GM12878 (cell line): Measurements from ENCODE around the gene FLAD1. TPM values are rescaled to one million over a fixed set of nuclear protein-coding genes. Genes with fewer than 3 reads are reported as not detected.

Experiments
- ATAC-seq: fragments of 200-7000 bp; cut with Tn5 transposase; 3 replicates; pipeline ENCODE4 v1.9.1; 2020; ENCODE audit warnings: mild to moderate bottlenecking, moderate library complexity
- BruUV-seq: library from RNA; stranded (reverse); fragments of 400-500 nt; replicated peaks from 2 replicates; lab custom pipeline; 2021; lab: Mats Ljungman, UMichigan
- CTCF ChIA-PET: fragments of 300-600 bp; sonication (Branson Sonifier 250); formaldehyde crosslinking; extraction: SDS; loops from one replicate; lab custom pipeline; 2021; ENCODE audit warnings: inconsistent platforms; lab: Yijun Ruan, JAX
- POLR2A ChIA-PET: fragments of 350-600 bp; formaldehyde crosslinking; extraction: SDS; loops from one replicate; lab custom pipeline; 2021; ENCODE audit warnings: inconsistent platforms; lab: Charles Lee
- RAD21 ChIA-PET: fragments of 300-600 bp; sonication (Branson Sonifier 250); formaldehyde crosslinking; loops from one replicate; lab custom pipeline; 2023; ENCODE audit warnings: antibody characterized with exemption; ENCODE audit not compliant: unreplicated experiment; lab: Charles Lee
- SMC1A ChIA-PET: fragments of 300-600 bp; sonication (Branson Sonifier 250); formaldehyde crosslinking; loops from one replicate; lab custom pipeline; 2023; ENCODE audit not compliant: unreplicated experiment, uncharacterized antibody; lab: Charles Lee
- DNase-seq: peaks from one replicate; pipeline ENCODE4 v3.0.0-alpha.2; 2011; ENCODE audit warnings: low read depth, low spot score
- FAIRE-seq: peaks from 3 replicates; lab custom pipeline; 2011; peaks lifted over from hg19 to GRCh38; lab: Jason Lieb, UNC
- H2AFZ ChIP-seq: 2 replicates; pipeline ENCODE4 v1.6.0; 2011; ENCODE audit warnings: low read depth, low read length, control low read depth; ENCODE audit not compliant: control insufficient read depth
- H3K27ac ChIP-seq: 2 replicates; pipeline ENCODE4 v1.5.1; 2011; ENCODE audit warnings: control low read depth; ENCODE audit not compliant: control insufficient read depth, insufficient read depth
- H3K27me3 ChIP-seq, 2 experiments: replicated peaks in 1 of 2; 2 replicates each; pipeline versions ENCODE4 v1.6.0 to v1.6.1; 2011; ENCODE audit warnings: low read length in 1 of 2; ENCODE audit not compliant: control insufficient read depth in 2 of 2, insufficient read depth in 2 of 2
- H3K36me3 ChIP-seq, 2 experiments: 2 replicates each; pipeline ENCODE4 v1.5.1; 2011; ENCODE audit warnings: low read length in 1 of 2; ENCODE audit not compliant: control insufficient read depth in 2 of 2, insufficient read depth in 2 of 2
- H3K4me1 ChIP-seq: 2 replicates; pipeline ENCODE4 v1.6.1; 2011; ENCODE audit warnings: mild to moderate bottlenecking, low read length, moderate library complexity, mixed read lengths; ENCODE audit not compliant: control insufficient read depth, insufficient read depth
- H3K4me2 ChIP-seq: 2 replicates; pipeline ENCODE4 v1.6.0; 2011; ENCODE audit warnings: control low read depth; ENCODE audit not compliant: control insufficient read depth, insufficient read depth
- H3K4me3 ChIP-seq: fragments of 200-600 bp; sonication (generic); 2 replicates; pipeline ENCODE4 v1.5.1; 2016
- H3K79me2 ChIP-seq: 2 replicates; pipeline ENCODE4 v1.6.0; 2011; ENCODE audit warnings: low read length; ENCODE audit not compliant: control insufficient read depth, insufficient read depth
- H3K9ac ChIP-seq: 2 replicates; pipeline ENCODE4 v1.8.0; 2011; ENCODE audit warnings: low read length, control low read depth, mixed read lengths; ENCODE audit not compliant: control insufficient read depth, insufficient read depth
- H3K9me3 ChIP-seq: replicated peaks from 3 replicates; pipeline ENCODE4 v1.5.1; 2011; ENCODE audit warnings: mild to moderate bottlenecking, low read length; ENCODE audit not compliant: control insufficient read depth, insufficient read depth
- H4K20me1 ChIP-seq: 2 replicates; pipeline ENCODE4 v1.6.0; 2011; ENCODE audit not compliant: control insufficient read depth, insufficient read depth
- BCL3 ChIP-seq: IDR thresholded peaks from 2 replicates; pipeline ENCODE4 v1.6.1; 2011; ENCODE audit warnings: borderline replicate concordance, low read depth, mild to moderate bottlenecking, moderate library complexity, low read length; ENCODE audit not compliant: insufficient read depth, poor library complexity, severe bottlenecking
- BRCA1 ChIP-seq: IDR thresholded peaks from 2 replicates; pipeline ENCODE4 v1.6.1; 2011; ENCODE audit warnings: low read depth, low read length, improper control_type of control experiment
- CBFB ChIP-seq: IDR thresholded peaks from 2 replicates; pipeline ENCODE4 v1.6.1; 2016; ENCODE audit warnings: antibody characterized with exemption, low read depth
- CBX3 ChIP-seq: fragments of 200-600 bp; sonication (generic); IDR thresholded peaks from 2 replicates; pipeline ENCODE4 v1.6.1; 2016; ENCODE audit warnings: low read depth, borderline replicate concordance
- CREM ChIP-seq: IDR thresholded peaks from 2 replicates; pipeline ENCODE4 v1.6.1; 2014; ENCODE audit warnings: antibody characterized with exemption, low read depth
- EED ChIP-seq: sonication (generic); IDR thresholded peaks from 2 replicates; pipeline ENCODE4 v1.6.1; 2016; ENCODE audit warnings: antibody characterized with exemption, low read depth
- ELK1 ChIP-seq: IDR thresholded peaks from 2 replicates; pipeline ENCODE4 v1.6.1; 2012; ENCODE audit warnings: low read depth, low read length, improper control_type of control experiment
- ETV6 ChIP-seq, 2 experiments: fragments of 450-650 bp in 1 of 2; IDR thresholded peaks in 1 of 2; conservative IDR thresholded peaks in 1 of 2; 2 replicates each; pipeline ENCODE4 v1.6.1; 2014; ENCODE audit warnings: antibody characterized with exemption in 1 of 2, borderline replicate concordance in 1 of 2, low read depth in 1 of 2, mild to moderate bottlenecking in 1 of 2, moderate library complexity in 1 of 2
- HSF1 ChIP-seq: fragments of 150-350 bp; IDR thresholded peaks from 2 replicates; pipeline ENCODE4 v1.6.1; 2014; ENCODE audit warnings: mild to moderate bottlenecking, low read depth, low read length
- IRF5 ChIP-seq: fragments of 450-650 bp; IDR thresholded peaks from 2 replicates; pipeline ENCODE4 v1.6.1; 2017; ENCODE audit warnings: borderline replicate concordance
- NKRF ChIP-seq: fragments of 450-650 bp; conservative IDR thresholded peaks from 2 replicates; pipeline ENCODE4 v1.6.1; 2017; ENCODE audit warnings: mild to moderate bottlenecking, moderate library complexity
- PAX8 ChIP-seq: fragments of 450-650 bp; IDR thresholded peaks from 2 replicates; pipeline ENCODE4 v1.6.1; 2017; ENCODE audit warnings: mild to moderate bottlenecking, moderate library complexity
- RB1 ChIP-seq: fragments of 450-650 bp; formaldehyde crosslinking; IDR thresholded peaks from 2 replicates; pipeline ENCODE4 v1.6.1; 2017; ENCODE audit warnings: mild to moderate bottlenecking, borderline replicate concordance
- SMAD1 ChIP-seq: fragments of 450-650 bp; IDR thresholded peaks from 2 replicates; pipeline ENCODE4 v1.6.1; 2018; ENCODE audit warnings: mild to moderate bottlenecking, low read depth; ENCODE audit not compliant: partially characterized antibody
- YY1 ChIP-seq: IDR thresholded peaks from 2 replicates; pipeline ENCODE4 v1.6.1; 2011; ENCODE audit warnings: low read depth, mild to moderate bottlenecking, low read length
- WGBS: methylation state at CpG from one replicate; pipeline ENCODE4 v1.1.6; 2016; ENCODE audit warnings: low lambda C conversion rate; ENCODE audit not compliant: insufficient replicate concordance, insufficient coverage; ENCODE audit errors: missing lambda C conversion rate; 5-methylcytosine and 5-hydroxymethylcytosine counted together
- in situ Hi-C: fragments of 300-500 bp; cut with MboI; formaldehyde crosslinking; loops from 9 replicates; pipeline ENCODE4 v1.14.3; 2018; ENCODE audit warnings: mixed read lengths
- intact Hi-C: fragments of 100-400 bp; cut with micrococcal nuclease; formaldehyde crosslinking; loops from one replicate; pipeline ENCODE4 v1.14.2; 2022; ENCODE audit not compliant: unreplicated experiment
- polyA plus RNA-seq, 11 experiments: library from polyadenylated mRNA; depleted of rRNA in 4 of 11; unstranded in 6 of 11; stranded (reverse) in 5 of 11; fragments of >200 nt; fragmentation: Nextera tagmentation in 4 of 11; fragmentation: Illumina TruSeq in 1 of 11; extraction: Ambion mirVana in 4 of 11; extraction: Trizol in 1 of 11; gene quantifications; 1 replicate in 1 of 11; 2 replicates in 10 of 11; pipeline versions ENCODE4 v1.2.1 to v1.2.3, GENCODE V29; 2011 to 2016; ENCODE audit warnings: inconsistent platforms in 2 of 11, missing spikeins in 2 of 11, low read depth in 1 of 11
- total RNA-seq, 4 experiments: library from RNA; depleted of rRNA in 3 of 4; stranded (reverse); fragments of >200 nt in 3 of 4; fragmentation: Illumina TruSeq in 1 of 4; extraction: Trizol in 1 of 4; gene quantifications; 2 replicates each; pipeline versions ENCODE4 v1.2.1 to v1.2.3, GENCODE V29; 2013 to 2021

FLAD1 gene
- total and polyA plus RNA-seq, 10 of the 15 experiments (the other 5 are each of a cell fraction or from before 2014, with no cell fraction given), result 22.9 to 93.4 (median 56.6) TPM

GRCh38 chr1:154940651-154941194 is 42.4 kb upstream of the FLAD1 start:
- H3K9ac ChIP-seq, result peak overlapping the region; percentile 98
- intact Hi-C loops (no loop called here), in situ Hi-C loops (no loop called here)
- H3K27me3 ChIP-seq, result no peaks in the 10 kb centered on the region
- peak overlapping the region; percentile 74 for H3K4me3 ChIP-seq
- peak overlapping the region; percentile 100 for H3K27ac ChIP-seq
- 1% methylated on average over 8 of the region's 8 CpGs for WGBS
- peaks cover 74% of the 10 kb centered on the region for H3K4me1 ChIP-seq
- H3K9me3 ChIP-seq, result no peaks in the 10 kb centered on the region; the same call in 2 of the 3 replicates
- ATAC-seq (peak; percentile 32), FAIRE-seq (no peak), DNase-seq (no peak)
- RAD21 ChIA-PET, result interaction anchor here (0.8 to 2.2 kb wide), 15 partner anchors 59 to 331 kb away, joined by 3 to 15 read pairs (median 5); partner anchors contain the start of genes ADAM15 and KCNN3
- no peak overlapping the region for H2AFZ ChIP-seq
- SMC1A ChIA-PET, result interaction anchor here (0.6 to 1.6 kb wide), 12 partner anchors 9 to 381 kb away, joined by 3 to 6 read pairs (median 4); no protein-coding TSS in a partner anchor
- peaks cover 59% of the 10 kb centered on the region for H3K79me2 ChIP-seq
- H3K4me2 ChIP-seq, result peak overlapping the region; percentile 100
- POLR2A ChIA-PET, result interaction anchor here (0.7 to 2.4 kb wide), 17 partner anchors 8 to 382 kb away, joined by 3 to 18 read pairs (median 4); partner anchors contain the start of genes ADAM15, FLAD1, PBXIP1 and PYGO2
- no peaks in the 10 kb centered on the region for H4K20me1 ChIP-seq
- peaks cover 0 to 3% of the 10 kb centered on the region in 2 experiments; a peak in 1 of 4 replicates for H3K36me3 ChIP-seq
- CTCF ChIA-PET, result interaction anchor here (0.7 to 2.8 kb wide), 12 partner anchors 8 to 381 kb away, joined by 3 to 16 read pairs (median 4); no protein-coding TSS in a partner anchor
- BruUV-seq, result no TSS peak
- TF ChIP-seq ETV6 (conservative IDR thresholded peaks at IDR 0.05 in 1 of 2, IDR thresholded peaks at IDR 0.05 in 1 of 2; ENCODE audit: borderline replicate concordance in 1 of 2, low read depth in 1 of 2) (peak in 1 of 2 experiments; percentile 64; a peak in 2 of 4 replicates), BCL3 (peak; percentile 26), CREM (peak; percentile 48; the same call in 1 of the 2 replicates), BRCA1 (no peak), ELK1 (no peak), CBFB (no peak; the same call in 1 of the 2 replicates), IRF5 (no peak), SMAD1 (no peak), YY1 (no peak), RB1 (0 out of 2 replicates have a peak, but pooled peaks have one; percentile 19), CBX3 (no peak), HSF1 (no peak), NKRF (no peak), PAX8 (no peak), EED (peak; percentile 81)
